ENCODE measurements around the gene XPA.

Gene XPA

DNA sequence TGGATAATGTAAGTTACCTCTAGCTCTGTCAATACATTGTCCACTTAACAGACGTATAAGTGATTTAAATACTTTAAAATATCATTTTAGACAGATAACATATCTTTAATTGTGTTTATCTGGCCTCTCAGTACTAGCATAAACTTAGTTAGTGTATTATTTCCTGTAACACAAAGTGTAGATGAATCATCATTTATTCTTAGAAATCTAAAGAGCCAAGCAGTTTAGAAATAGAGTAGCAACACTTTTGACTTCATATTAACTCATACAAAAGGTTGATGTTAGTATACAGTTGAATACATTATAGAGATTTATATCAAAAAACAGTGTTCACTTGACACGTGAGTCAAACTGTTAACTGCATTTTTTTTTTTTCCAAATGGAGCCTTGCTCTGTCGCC lies 45.5 kb downstream of the XPA start:
- DNase-seq: no peak

DNA sequence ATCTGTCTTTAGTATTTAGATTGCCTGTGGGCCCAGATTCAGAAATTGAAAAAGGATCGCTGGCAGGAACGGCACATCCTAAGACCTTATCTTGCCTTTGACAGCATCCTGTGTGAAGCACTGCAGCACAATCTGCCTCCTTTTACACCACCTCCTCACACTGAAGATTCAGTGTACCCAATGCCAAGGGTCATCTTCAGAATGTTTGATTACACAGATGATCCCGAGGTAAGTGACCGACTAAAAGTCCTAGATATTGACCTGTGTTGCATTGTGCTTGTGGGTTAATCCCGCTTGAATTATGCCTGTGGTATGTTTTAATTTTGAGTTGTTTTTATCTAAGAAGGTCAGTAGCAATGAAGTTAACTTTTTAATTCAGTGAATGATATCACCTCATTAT lies 49.1 kb downstream of the XPA start:
- no peak for DNase-seq

DNA sequence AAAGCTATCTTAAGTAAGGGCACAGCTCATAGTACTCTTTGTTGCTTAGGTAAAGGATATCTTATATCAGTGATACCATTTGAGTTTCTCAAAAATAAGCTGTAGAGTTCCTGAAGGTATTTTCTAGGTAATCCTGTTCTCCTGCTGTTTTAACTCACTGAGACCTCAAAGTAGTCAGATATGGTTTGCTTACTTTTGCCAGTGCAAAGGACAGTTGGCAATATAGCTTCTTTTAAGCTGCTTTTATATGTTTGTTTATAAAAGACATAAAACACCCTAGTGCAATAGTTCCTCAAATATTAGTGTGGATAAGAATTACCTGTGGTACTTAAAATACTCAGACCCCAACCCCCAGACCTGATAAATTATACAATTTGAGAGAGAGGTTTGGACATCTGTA lies 51.4 kb downstream of the XPA start:
- DNase-seq: no peak

DNA sequence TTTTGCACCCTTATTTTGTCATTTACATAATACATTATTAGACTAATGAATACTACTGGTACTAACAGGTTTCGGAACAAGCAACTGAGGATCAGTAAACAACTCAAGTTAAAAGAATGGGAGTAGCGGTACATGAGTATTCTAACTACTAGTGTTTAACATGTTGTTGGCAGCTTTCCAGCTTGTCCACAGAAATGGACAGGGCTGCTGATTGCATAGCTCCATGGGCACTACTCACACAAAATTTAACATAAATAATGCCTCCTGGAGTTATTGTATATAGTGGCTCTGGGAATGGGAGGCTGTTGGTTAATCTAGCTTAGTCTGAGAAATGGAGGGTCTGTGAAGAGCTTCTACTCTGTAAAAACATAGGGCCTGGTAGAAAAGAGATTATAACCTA lies 56.8 kb downstream of the XPA start:
- no peak for DNase-seq

DNA sequence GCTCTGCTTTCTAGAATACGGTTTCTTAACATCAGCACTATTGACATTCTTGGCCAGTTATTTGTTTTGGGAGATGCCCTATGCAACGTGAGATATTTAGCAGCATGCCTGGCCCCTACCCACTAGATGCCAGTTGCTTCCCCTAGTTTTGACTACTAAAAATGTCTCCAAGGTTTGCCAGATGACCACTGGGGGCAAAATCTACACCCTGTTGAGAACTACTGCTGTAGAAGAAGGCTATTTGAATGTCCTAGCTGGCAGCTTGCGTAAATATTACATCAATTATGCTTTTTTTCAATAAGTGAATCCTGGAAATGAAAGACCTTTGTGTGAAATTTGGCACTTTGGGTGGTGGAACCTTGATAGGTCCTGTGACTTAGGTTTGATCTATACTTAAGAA lies 58.5 kb downstream of the XPA start:
- DNase-seq: no peak

DNA sequence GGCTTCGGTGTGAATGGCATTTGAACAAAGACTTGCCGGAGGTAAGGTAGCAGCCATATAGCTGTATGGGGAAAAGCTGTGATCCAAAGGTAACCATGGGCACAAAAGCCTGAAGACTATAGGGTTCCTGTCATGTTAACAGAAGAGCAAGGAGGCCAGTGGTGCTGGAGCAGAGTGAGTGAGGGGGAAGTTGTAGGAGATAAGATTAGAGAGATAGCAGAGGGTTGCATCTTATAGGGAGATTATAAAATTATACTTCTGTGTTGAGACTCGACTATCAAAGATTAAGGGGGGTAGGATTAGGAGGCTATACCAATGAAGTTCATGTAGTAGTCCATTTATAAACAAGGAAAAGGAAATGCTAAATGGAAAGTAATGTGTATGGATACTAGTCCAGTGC lies 60.2 kb downstream of the XPA start:
- DNase-seq: no peak

DNA sequence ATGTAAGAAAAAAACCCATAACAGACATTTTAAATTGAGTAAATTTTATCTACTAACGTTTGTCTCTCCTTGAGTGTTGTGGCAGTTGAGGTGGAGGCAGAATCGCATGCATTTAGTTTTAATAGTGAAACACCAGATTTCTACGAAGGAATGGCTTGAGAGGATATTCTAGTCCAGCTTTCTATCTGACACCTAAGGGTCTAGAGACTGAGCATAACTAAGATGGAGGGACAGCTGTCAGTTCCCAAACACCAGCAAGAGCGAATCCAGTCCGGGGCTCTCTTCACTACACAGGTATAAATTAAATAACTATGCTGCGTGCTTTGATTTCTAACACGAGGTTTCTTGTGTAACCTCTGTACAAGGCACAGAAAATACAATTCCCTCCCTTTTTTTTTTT lies 62.1 kb downstream of the XPA start:
- no peak for DNase-seq

DNA sequence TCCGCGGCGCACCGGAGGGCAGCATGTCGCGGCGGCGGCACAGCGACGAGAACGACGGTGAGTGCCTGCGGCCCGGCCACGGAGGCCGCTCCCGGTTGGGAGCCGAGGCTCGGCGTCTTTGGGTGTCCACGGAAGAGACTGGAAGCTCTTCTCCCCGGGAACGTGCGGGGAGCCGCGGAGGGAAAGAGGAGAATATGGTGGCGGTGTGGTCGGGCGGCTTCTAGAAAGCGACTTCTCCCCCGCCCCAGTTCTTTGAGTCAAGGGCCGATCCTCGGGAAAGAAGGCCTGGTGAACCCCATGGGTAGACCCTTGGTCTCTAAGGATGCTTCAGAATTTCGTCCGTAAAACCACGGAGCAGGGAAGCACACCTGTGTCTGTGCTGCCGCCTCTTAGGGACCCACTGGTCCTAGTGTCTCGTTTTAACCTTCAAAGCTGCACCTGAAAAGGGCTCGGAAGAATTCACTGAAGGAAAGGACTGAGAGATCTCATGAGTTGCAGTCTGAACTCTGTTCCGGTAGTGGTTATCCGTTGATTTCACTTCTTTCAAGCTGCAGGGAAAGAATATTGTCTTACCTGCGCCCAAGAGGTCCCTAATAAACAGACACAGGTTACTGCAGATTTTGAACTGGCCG lies 63.2 kb downstream of the XPA start:
- peak in 3 of 6 experiments; percentile 32 to 65 (median 52) for DNase-seq

DNA sequence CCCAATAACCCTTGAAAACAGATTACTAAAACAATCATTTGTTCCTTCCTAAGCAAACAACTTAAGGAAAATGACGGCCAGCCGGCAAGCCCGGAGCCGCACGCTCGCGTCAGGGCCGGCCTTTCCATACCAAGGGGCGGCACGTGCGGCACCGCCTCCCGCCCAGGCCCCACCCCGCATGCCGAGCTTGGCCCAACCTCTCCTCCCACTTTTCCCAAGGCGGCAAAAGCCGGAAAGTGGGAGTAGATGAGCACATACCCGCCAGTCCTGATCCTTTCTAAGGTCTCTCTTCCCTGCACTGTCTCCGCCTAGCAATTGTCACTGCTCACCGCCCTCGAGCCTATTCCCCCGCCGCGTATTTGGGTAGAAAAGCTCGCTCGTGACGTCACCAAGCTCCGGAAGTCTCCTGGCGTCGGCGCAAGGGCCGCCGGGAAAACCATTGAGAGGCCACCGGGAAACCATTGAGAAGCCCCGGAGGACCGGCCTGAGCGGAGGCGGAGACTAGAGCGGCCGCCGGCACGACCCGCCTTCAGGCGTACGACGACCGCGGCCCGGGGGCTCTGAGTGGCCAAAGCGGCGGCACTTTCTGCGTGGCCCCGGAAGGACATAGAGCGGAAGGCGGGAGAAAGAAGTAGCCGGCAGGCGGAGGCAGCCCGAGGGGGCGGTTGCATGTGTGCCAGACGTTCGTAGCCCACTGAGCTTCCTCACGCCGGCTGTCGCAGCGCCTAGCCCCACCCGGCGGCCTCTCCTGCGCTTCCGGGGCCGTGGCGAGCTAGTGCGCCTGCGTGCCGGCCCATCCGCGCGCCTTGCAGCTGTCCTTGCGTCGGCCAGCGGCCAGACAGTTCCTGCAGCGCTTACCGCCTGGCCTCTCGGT lies 63.9 kb downstream of the XPA start, which contains the start of the genes NCBP1 and TSTD2:
NCBP1 (plus strand) TSS at position 837 of the 874 bp plus-strand sequence. CDS start 61 bp downstream, outside the sequence.
TSTD2 (minus strand) TSS at position 384 of the 874 bp plus-strand sequence. CDS start 5,806 bp downstream, outside the sequence.
- peak; percentile 91 to 97 (median 96) for DNase-seq

DNA sequence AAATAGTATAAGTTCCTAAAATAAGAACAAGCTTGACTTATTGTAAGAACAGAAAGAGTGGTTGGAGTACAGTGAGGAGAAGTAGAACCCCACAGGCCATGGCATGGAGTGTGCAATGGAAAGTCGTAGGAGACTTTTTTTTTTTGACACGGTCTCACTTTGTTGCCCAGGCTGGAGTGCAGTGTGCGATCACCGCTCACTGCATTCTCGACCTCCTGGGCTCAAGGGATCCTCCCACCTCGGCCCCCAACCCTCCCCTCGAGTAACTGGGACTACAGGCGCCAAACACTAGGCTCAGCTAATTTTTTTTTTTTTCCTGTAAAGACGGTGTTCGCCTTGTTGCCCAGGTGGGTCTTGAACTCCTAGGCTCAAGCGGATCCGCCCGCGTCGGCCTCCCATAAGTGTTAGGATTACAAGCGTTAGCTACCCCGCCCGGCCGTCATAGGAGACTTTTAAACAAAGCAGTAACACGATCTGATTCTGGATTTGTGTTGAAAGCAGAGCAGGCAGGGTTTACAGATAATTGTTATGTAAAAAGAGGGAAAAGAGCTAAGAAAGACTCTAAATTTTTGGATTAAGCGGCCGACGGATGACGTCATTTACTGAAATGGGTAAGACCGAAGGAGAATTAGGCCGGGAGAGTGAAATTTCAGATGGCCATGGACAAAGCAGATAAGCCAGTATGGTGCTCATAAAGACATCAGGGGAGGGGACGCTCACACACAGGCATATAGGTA lies 64.7 kb downstream of the XPA start:
- peak in 2 of 6 experiments; percentile 34 to 41 for DNase-seq

DNA sequence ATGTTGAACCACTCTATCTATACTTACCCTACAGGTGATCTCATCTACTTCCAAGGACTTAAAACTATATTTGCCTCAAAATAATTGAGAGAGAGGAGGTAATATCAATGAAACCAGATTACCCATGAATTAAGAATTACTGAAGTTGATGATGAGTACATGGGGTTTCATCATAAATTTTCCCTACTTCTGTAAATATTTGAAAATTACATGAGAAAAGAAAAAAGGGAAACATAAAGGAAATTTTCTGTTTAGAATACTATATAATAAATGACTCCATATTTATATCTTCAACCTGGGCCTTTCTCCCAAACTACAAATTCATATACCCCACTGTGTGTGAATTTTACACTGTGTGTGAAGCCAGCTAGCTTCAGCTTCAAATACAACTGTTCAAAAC lies 66.5 kb downstream of the XPA start:
- no peak for DNase-seq

DNA sequence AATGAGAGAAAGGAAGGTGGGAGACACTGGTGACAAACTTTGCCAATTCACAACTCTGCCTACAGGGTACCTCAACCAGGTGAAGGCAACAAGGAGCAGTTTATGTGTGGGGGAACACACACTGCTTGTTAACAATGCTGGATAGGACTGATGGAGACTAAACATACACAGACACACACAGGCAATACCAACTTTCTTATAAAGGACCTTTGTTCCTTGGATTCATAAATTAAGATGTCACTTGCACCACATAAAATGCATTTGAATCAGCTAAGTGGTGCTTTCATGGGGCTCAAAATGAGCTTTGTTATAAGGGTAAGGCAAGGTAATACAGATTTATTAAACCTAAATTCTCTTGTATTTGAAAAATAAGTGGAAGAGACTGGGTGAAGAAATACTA lies 68.0 kb downstream of the XPA start:
- DNase-seq: no peak

DNA sequence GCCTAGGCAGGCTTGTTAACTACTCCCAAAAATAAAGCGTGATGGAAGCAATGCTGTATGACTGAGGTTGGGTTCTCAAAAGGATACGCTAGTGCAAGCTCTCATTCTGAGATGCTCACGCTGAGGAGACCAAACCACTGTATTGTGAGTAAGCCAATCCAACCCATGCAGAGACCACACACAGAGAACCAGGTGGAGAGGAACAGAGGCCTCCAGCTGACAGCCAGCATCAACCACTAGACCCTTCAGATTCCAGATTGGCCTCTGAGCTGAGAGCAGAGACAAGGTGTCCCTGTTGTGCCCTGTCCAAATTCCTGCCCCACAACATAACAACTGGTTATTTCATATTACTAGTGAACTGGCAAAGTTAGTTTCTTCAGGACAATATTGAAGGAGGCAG lies 68.5 kb downstream of the XPA start:
- no peak for DNase-seq

DNA sequence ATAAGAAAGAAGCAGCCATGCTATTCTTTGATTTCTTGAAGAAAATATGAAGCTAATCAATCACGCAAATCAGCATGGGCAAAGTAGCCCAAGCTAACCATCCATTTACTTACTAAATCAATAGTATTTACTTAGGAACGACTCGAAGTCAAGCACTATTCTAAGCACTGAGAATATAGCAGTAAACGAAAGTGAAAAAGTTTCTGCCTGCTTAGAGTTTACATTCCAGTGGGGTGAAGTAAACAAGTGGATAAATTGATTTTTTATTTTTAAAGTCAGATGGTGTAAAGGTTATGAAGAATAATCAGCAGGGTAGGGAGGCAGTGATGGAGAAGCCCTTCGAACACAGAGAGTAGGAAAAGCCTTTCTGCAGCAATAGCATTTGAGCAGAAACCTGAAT lies 69.5 kb downstream of the XPA start:
- no peak for DNase-seq

DNA sequence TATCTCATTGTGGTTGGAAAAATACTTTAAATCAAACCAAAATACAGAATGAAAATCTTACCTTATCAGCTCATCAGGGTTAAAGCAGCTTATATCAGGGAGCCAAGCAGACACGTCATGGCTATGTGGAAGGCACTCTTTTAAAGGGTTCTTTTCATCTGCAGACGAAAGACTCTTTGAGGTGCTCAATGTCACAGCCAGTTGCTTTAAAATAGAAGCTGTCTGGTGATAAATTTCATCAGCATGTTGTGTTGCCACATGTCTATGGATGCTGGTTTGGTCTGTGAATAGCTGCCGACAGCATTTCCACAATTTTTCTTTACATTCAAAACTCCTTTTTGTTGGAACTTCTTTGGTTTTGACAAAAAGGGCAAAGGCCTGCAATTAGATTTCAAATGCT lies 71.5 kb downstream of the XPA start:
- no peak for DNase-seq
